ENCODE results near the gene FBXO48.

GRCh38 chr2:68465081-68465916 lies 1.8 kb downstream of the FBXO48 start:
- TF ChIP-seq CTCF (IDR thresholded peaks at IDR 0.05) = no peak
- no peak for TF ChIP-seq POLR2A (IDR thresholded peaks at IDR 0.05)
- TF ChIP-seq POLR2AphosphoS5 (IDR thresholded peaks at IDR 0.05) = no peak
